NCI-H2196 (cell line): ENCODE results near the gene OVOL1.

Source experiments
- DNase-seq: peaks from one replicate; lab custom pipeline; 2025; ENCODE audit not compliant: unreplicated experiment; lab: John Stamatoyannopoulos, UW

Gene OVOL1

DNA sequence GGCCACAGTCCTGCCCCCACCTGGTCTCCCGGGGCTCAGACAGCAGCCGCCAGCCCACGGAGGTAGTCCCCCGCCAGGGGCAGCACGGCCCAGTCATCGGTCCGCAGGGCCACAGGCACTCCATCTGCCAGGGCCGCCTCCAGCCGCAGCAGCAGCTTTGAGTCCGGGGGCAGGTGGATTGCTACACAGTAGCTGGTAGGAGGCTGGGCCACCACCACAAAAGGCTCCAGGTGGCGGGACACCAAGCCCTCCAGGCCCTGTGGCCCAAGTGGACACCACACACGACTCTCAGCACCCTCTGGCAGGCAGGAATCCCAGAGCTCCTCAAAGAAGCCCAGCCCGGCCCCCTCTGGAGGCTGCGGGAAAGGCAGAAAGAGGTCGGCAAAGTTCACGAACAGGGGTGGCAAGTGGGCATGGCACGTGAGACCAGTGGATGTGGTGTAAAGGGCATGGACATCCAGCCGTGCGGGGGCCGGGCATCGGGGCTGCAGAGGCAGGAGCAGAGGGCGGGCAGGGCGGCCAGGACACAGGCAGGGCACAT is 9.0 kb upstream of the OVOL1 start:
- no peak for DNase-seq

DNA sequence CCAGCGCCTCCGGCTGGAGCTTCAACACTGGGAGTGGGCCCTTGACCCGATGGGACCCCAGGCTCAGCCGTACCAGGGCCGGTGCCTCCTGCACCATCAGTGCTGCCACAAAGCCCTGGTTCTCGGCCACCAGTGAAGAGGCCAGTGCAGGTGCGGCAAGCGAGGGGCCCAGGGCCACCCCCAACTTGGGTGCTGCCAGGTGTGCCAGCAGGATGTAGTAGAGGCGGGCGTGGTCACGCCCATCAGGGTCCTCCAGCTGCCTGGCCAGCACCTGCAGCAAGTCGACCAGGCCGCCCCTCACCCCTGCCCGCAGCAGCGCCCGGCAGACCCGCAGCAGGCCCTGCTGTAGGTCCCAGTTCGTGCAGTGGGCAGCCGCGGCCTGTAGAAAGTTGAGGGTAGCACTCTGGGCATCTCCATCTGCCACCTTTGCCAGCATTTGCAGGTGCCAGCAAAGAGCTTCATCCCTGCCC is 8.4 kb upstream of the OVOL1 start:
- no peak for DNase-seq

DNA sequence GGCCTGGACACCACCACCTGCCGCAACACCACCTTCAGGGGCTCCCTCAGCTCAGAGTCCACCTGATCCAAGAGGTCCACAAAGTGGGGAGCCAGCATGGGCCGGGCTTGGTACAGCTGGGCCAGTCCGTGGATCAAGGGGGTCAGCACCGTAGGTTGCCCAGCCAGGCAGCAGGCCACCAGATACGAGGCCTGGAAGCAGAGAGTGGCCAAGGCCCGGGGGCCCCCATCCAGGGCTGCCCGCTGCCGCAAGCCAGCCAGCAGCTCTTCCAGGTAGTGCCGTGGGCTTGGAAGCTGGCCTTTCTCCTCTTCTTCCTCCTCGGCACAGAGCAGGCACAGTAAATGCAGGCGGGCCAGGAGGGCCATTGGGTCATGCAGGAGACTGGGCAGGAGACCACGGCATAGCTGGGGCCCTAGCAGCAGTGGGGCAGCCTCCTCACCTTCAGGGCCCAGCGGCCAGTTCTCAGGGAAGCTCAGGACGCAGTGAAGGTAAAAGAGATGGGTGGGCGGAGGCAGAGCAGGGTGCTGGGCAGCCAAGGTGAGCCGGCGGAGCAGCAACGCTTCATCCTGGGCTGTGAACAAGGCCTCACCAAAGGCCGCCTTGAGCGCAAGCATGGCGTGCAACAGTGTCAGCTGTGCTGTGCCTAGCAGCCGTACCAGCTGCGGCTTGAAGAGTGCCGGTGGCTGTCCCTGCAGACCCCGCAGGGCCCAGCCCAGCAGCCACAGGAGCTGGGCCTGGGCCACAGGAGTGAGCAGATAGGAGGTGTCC is 7.8 kb upstream of the OVOL1 start:
- DNase-seq, result no peak

DNA sequence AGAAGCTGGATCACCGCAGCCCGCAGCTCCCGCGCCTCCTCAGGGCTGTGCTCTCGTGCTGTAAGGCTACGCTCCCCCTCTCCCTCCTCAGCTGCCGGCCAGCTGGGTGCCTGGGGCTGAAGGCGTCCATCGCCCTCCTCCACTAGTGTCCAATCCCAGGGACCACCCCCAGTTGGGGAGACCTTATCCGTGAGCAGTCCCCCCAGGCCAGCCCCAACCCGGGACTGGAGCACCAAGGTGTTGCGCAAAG is 7.3 kb upstream of the OVOL1 start:
- no peak for DNase-seq

DNA sequence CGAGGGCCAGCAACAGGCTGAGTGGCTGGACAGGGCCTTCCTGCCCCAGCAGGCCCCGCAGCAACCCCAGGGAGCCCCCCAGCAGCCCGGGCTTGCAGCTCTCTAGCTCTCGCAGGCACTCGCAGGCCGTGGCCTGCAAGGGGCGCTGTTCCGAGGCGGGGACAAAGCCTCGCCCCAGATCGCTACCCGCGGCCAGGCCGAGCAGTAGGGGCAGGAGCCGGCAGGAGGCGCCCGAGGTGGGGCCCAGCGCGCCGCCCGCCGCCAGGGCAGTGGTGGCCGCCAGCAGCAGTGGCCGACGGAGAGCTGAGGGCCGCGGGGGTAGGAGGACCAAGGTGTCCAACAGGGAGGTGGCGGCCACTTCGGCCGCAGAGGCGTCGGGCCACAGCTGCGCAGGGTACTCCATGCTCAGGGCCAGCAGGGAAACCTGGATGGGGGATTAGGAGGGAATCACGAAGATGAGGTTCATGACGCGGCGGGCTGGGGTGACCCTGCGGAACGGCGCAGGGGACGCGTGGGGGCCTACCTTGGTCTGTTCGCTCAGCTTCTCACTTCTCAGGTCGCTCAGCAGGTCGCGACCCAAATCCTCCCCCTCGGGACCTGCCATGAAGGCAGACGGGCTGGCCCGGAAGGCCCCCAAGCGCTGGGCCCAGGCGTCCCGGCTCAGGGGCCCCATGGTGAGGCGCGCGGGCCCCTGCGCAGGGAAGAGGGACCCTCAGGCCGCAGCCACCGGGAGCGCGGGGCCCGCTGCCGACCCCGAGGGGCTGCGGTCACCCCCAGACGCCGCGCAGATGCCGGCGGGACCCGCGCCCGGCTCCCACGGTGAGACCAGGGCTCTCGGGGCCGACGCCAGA is 6.7 kb upstream of the OVOL1 start:
- DNase-seq, result peak; percentile 84

DNA sequence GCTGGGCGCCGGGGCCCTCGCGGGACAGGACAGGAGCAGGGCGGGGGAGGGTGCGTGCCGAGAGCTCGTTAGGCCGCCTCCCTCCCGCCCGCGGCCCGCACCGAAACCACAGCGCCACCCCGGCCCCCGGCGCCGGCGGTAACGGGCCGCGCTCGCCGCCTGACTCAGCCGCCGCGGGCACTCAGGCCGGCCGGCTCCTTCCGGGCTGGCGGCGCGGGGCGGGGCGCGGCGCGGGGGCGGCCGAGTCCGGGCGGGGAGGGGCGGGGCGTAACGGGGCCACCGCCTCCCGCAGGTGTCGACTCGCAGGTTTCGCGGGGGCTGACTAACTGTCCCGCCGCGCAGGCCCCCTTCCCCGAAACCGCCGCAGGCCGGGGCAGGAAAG is 6.1 kb upstream of the OVOL1 start, which contains the start of gene AP5B1:
TSS of gene AP5B1 (minus strand) at position 207 of the 382 bp plus-strand sequence. CDS start 385 bp downstream, outside the sequence.
- peak; percentile 66 for DNase-seq

DNA sequence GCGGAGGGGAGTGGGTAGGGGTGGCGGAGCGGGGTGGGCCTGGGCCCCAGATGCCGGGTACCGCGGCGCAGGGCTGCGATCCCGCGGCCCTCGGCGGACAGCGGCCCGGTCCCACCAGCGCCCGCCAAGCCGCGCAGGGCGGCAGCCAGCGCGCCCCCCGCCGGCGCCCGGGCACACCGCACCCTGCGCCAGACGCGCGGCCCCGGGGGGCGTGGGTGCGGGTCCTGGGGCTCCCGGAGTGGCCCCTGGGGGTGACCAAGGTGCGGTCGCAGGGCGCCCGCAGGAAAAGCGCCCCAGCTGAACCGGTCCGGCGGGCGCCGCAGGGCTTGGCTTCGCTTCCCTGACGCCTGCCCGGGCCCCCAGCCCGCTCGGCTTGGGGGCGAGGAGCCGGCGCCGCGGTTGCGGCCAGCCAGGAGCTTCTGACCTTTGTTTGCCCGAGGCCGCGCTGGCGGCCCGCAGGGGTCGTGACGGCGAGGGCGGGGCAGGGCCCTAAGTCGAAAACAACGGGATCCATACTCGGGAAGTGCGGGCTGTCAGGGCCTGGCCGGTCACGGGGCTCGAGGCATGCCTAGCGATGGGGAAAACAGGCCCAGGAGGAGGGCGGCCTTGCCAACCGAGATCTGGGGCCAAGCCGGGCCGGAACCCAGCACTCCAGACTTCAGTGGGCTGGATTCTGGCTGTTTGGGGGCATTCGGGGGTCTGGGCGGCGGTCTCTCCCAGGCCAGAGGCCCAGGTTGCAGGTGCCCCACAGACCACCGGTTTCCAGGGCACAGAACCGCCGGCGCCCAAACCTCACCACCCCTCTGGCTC is 5.5 kb upstream of the OVOL1 start:
- peak; percentile 60 for DNase-seq

DNA sequence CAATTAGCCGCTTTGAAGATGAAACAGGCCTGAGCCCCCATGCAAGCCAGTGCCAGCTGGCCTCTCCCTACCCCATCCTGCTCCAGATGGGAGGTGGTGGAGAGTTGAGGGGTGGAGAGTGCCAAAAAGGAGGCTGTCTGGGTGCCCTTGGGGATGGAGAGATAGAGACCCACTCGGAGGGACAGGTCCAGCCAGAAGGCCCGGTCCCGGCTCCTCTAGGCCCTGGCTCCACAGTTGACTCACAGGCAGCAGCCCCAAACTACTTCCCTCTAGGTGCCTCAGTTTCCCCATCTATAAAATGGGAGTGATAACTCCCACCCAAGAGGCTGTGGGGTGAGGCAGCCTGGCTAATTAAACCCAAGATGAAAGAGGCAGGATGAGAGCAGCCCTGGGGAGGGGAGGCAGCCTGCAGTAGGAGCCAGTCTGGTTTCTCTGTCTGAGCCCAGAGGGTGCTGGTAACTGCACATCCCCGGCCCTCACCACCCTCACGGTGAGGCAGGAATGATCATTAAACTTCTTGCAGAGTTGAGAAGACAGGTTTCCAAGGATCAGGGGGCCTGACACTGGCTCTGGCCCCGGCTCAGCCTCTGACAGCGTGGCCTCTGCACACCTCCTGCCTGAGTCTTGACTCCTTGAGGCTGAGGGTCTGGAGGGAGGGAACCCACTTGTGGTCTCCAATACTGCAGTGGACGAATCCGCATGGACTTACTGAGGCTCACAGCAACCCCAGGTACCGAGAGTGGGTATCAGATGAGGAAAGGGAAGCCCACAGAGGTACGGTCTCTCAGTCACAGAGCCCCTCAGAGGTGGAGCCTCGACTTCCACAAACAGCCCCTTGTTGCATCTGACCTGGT is 4.7 kb upstream of the OVOL1 start:
- DNase-seq, result no peak

DNA sequence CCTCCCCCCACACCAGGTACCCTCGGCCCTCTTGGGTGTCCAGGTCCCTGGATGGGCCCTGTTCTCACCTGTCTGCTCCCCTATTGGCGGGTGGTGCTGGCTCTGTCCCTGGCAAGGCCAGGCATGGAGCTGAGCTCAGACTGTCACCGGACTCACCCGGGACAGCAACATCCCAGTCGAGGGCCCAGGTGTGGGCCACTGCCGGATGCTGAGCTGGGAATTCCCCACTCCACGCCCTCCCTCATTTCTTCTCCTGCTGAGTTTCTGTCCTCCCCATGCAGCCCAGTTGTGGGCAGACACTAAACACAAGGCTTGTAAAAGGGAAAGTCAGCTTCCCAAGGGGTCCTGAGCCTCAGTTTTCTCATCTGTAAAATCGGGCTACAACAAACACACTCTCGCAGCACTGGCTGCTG is 4.0 kb upstream of the OVOL1 start:
- no peak for DNase-seq

DNA sequence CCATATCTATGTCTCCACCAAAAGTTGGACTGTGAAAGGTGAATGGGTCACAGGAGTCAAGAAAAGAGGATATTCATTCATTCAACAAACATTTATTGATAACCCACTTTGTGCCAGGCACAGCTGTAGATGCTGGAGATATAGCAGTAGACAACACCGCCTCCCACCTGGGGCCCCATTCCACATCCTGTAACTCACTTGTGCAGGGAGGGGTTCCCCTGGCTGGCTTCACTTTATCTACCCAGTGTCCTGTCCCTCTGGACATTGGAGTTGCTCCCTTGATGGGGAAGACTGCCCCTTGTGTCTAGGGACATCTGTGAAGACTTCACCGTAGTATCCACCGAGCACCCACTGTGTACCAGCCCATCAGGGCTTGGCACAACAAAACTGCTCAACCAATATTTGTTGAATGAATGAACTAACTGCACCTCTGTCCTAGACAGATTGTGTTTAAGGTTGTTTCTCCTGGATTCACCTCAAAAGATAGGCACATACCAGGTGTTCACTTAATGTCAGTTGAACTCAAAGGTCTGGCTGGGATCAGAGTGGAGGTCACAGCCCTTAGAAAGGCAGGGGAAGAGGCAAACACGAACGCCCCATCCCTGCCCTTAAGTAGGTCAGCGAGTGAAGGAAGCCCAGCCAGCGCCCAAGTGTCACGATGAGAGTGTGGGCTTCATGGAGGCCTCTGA is 1.4 kb upstream of the OVOL1 start:
- no peak for DNase-seq

DNA sequence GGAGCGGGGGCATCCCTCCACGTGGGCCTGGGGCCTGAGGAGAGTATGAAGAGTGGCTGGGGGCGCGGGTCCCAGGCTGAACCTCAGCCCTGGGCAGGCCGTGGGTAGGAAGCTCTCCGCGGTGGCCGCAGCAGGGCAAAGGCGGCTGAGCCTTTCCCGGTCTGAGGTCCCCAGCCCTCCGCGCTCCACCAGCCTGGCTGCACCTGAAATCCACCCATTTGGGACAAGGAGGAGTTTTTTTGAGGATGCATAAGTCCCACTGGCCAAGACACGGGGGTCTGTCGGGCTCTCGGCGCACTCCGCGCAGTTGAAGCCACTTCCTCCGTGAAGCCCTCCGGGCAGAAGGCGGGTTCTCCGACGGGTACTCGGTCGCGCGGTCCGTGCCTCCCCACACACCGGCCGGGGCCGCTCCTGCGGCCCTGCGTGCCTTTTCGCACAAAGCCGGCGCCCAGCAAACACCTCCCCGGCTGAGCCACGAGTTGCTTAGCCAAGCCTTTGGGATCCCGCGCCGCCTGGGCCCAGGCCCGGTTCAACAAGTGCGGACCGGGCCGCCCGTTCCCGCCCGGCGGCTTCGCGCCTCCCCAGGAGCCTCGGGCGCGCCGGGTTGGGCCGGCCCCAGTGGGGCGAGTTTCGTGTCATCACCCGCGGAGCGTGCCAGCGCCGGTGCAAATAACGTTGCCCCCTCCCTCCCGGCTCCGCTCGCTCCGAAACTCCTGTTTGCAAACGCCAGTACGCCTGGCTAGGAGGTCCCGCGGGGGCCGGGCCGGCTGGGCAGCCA is 666 bp upstream of the OVOL1 start:
- no peak for DNase-seq

DNA sequence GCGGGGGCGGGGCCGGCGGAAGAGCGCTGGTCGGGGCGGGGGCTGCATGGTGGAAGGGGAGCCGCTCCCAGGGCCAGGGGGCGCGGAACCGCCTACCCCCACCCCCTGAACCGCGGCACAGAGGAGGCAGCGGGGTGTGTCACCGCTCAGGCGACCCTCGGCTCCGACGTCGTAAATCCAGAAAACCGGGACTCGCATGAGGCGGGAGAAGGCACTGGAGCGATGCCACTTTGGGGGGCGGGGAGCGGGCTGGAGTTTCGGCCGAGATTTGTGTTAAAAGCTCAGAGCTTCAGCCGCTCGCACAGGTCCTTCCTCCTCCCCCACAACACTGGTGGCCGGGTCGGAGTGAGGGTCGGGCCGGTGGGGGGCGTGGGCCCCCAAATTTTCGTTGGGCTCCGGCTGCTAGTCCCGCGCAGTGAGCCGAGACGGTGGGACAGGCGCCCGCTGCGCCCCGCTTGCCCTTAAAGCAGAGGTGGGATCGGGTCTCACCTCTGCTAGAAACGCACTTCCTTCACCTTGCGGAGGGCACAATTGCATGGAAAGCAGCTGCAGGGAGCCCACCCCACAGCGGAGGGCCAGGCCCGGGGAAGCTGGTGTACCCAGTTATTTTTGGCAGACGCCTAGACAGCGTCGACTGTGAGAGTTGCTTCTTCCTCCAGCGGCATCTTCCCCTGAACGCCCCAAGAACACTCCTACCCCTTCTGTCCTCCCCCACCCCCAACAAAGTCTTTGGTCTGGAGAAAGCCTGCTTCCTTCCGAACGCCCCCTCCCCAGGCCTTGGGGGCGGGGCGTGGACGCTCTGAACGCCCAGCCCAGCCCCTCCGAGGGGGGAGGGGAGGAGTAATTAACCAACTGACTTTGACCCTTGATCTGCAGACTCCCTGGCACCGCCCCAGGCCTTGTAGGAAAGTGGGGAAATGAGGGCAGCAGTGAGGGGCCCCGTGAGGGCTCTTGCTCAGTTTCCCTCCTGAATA is 1.1 kb downstream of the OVOL1 start:
- no peak for DNase-seq

DNA sequence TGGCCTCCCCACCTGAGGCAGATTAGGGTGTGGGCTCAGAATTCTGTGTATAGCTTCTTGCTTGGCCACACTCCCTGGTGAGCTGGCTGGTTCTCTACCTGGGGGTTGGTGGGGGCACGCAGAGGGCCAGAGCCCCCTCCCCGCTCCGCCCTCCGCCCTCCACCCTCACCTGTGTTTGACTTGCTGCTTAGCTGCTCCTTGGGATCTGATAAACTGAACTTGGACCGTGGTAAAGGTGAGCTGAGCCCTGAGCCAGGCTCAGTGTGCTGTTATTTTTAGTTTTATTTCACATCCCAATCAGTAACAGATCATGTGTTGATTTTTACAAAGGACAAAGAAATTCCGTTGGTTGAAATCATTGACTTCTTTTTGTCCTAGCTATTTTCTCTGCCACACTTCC is 2.0 kb downstream of the OVOL1 start:
- no peak for DNase-seq

DNA sequence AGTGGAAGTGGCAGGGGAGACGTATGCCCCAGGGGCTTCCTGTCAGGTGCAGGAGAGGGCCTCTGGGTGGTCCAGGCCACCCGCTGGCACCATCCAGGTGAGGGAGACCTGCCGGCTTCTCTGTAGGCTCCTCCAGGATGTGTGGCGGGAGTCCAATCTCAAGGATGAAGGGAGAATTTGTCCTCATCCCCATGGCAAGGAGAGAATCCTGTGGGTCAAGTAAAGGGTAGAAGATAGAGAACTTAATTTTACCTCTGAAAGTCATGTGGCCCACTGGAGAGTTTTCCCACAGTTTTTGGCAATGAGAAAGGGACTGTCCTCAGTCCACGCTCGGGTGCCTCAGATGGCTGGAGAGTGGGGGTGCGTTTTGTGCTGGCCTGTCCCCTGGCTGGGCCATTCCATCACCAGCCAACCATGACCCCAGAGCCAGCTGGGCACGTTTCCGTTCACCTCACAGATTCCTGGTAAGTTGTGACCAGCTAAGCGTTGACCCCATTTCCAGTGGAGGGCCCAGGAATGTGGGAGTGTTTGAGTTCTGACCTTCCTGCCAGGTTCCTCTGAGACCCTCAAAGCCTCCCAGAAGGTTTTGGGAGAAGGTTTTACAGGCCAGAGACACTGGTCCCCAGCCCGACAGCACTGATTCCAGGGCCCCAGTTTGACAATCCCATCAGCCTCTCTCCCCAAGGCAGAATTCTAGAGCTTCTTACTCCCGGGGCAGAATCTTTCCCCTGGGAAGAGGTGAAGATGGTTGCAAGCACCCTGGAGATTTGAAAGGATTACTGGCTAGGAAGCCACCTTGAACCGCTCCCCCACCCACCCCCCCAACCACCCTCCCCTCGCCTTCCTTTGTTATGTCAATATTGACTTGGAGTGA is 2.6 kb downstream of the OVOL1 start:
- no peak for DNase-seq

DNA sequence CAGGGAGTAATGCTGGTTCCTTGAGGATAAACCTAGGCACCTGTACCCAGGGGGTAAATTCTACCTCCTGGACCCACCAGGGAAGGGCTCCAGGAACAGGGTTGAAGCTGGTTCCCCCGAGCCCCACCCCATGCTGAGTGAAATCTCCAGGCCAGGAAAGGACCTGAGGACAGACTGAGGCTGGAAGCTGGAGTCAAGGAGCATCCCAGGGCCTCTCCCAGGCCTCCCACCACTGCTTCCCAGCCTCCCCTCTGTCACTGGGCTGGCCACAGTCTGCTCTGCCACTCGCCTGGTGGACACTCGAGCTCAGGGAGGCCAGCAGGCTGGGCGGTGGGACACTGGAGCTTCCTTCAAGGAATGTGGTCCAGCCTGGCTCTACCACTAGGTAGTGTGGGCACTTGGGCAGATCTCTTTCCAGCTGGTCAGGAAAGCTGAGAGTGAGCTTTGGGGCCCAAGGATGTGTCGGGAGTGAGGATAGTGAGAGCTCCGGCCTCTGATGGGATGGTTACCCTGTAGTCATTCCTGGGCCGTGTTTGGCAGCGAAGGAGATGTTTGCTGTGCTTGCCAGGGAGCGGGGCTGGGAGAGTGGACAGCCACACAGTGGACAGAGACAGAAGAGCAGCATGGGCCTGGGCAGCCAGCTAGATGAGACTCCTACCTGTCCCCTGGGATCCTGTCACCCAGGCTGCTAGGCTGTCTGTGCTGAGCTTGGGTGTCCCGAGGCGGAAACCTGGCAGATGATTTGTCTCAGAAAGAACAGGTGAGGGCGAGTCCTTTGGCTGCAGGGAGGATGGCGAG is 3.4 kb downstream of the OVOL1 start:
- no peak for DNase-seq
